ENCODE results near the gene NPLOC4.

DNA sequence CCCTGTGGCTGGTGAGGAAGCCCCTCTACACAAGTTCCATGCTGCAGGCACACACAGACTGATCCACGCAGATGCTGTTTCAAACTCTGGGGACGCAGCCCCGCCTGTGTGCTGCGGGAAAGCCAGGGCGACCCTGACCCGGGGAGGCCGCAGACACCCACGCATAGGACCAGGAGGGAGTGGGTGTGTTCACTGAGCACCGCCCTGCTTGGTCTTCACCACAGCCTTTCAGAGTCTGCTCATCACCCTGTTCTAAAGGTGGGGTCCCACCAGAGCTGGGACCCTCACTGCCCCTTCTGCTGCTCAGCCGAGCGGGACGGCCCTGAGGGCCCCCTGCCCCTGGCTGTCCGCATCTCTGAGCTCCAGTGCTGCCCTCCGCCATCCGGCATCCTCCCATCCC lies 7.6 kb upstream of the NPLOC4 start:
- TF ChIP-seq, protein P1, sequence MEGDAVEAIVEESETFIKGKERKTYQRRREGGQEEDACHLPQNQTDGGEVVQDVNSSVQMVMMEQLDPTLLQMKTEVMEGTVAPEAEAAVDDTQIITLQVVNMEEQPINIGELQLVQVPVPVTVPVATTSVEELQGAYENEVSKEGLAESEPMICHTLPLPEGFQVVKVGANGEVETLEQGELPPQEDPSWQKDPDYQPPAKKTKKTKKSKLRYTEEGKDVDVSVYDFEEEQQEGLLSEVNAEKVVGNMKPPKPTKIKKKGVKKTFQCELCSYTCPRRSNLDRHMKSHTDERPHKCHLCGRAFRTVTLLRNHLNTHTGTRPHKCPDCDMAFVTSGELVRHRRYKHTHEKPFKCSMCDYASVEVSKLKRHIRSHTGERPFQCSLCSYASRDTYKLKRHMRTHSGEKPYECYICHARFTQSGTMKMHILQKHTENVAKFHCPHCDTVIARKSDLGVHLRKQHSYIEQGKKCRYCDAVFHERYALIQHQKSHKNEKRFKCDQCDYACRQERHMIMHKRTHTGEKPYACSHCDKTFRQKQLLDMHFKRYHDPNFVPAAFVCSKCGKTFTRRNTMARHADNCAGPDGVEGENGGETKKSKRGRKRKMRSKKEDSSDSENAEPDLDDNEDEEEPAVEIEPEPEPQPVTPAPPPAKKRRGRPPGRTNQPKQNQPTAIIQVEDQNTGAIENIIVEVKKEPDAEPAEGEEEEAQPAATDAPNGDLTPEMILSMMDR (IDR thresholded peaks at IDR 0.05), result no peak
- no peak for TF ChIP-seq EZH2 (IDR thresholded peaks at IDR 0.05)

Measured in neural progenitor cell (in vitro differentiated cells).